ENCODE measurements around the gene LSM11.
"Not testable (repeated sequence)": the region's sequence is repeated elsewhere in the genome, so short reads cannot be mapped to it uniquely, and the experiment has no call there.

Gene LSM11

GRCh38 chr5:157743163-157744050, at the start of gene LSM11:
Gene LSM11 (plus strand): TSS chr5:157743712. CDS start chr5:157743751, 39 bp downstream.
- DNase-seq, result peak; percentile 100

GRCh38 chr5:157693816-157694215, 49.7 kb upstream of the LSM11 start:
- not testable (repeated sequence) for DNase-seq

DNA sequence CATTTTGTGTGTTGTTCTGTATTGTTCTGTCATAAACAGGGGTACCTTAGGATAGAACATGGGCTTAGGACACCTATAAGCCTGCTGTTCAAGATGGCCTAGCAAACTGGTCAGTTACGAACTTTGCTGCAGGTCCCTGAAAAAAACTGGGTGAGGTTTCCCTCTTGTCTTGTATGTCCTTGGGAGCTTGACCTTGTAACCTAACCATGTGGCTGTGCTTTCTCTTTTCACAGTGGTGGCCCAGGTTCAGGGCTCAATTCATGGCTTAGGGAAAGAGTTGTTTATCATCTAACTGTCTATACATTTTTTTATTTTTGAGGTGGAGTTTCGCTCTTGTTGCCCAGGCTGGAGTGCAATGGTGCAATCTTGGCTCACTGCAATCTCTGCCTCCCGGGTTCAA, 47.4 kb upstream of the LSM11 start:
- DNase-seq, result not testable (repeated sequence)

- not testable (repeated sequence) for DNase-seq
These were observed 44.8 kb upstream of the LSM11 start for GRCh38 chr5:157698674-157699073.

GRCh38 chr5:157703736-157704135, 39.8 kb upstream of the LSM11 start:
- DNase-seq, result no peak

DNA sequence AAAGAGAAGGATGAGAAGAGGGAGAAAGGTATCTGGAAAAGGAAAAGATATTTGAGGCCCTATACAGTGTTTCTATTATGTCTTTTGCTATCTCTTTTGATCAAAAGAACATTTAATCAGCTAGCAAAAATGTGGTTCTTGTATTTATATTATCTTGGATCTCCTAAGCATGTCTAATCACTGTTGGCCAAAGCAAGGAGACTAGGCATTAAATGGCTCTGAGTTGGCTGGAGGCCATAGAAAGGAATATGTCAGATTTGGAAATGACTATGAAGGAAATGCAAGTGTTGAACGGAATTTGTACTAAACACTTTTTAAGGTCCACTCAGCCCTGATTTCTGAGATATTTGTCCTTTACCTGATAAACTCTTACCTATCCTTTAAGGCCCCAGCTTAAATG, 34.6 kb upstream of the LSM11 start:
- no peak for DNase-seq

DNA sequence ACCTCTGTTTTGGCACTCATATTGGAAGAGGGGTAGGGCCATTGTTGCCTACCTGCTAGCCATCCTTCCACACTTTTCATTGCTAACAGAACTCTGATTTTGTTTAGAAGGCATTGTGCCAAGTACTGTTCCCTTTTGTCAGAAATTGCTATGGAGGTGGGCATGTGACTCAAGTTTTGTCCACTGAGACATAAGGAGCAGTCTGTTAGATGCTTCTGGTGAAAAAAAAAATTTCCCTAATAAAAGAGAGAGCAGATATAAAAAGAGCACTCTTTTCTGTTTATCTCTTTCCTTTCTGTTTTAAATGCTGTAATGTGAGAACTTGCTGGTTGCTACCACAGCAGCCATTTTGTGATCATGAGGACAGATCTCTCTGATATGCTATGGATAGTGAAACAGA, 34.2 kb upstream of the LSM11 start:
- no peak for DNase-seq

DNA sequence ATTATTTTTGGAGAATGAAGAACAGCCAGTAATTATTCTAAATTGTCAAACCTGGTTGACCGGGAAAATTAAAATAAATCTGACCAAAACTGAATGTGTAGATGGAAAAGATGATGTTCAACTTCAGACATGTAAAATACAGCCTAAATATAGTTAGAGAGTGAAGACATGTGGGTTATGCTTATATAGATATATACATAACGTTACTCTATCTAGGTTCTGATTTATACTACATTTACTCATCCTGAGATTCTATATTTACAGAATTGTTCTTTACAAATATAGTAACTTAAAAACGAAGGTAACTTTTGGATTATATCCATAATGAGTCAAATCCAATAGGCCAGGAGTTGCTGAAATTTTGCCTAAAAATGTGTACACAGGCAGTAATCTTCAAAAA, 33.1 kb upstream of the LSM11 start:
- DNase-seq, result no peak

DNA sequence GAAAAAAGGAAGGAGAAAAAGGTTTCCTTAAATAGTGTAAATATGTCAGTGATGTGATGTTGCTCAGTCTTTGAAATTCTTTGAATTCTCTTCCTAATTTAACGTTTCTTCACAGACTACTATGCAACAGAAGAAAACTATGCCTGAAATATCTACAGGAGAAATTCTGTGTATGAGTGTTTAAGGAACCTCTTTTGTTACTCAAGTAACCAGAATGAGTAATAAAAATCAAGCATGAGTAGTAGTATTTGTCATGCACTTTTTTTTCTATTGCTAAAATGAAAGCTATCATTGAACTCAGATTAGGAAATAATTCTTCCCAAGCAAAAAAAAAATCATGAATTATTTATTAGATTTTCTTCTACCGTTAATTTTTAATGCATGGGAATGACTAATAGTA, 32.6 kb upstream of the LSM11 start:
- DNase-seq, result no peak

DNA sequence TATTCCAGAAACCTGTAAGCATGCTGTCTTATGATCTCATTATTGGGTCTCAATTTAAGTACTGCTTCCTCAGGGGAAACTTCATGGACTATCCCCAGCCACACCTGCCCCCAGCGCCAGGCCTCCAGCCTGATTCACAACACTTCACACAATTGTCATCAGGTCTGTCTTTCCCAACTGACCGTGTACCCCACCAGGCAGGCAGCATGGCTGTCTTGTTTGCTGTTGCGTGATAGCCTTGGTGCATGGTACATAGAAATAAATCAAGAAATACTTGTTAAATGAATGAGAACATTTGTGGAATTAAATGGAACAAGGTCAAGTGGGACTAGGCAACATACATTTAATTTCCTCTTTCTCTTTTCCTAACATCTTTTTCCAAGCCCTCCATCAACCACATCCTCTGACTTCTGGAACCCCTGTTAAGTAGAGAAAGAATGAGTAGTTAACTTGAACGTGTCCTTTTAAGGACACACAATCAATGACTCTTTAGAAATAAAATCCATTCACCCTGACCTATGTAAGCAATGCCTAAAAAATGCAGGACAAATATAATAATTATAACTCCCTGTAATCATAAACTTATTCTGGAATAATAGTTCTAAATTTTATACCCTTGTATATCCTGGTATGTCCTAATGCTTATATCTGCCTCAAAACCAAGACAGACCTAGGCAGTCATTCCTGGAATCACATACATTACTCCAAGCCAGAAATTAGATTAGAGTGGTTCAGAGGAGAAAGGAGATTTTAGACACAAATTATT, 29.5 kb upstream of the LSM11 start:
- no peak for DNase-seq

DNA sequence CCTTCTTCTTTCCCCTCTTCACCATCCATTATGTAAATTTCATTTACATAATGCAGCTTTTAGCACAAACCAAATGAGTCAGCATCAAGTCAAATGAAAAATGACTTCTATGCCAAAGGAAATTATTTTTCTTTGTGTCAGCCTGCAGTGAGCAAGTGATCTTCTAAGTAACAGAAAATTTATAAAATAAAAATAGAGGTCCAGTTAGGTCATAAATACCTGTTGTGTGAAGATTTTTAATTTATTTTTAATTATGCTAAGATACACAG, 29.0 kb upstream of the LSM11 start:
- DNase-seq, result no peak

- peak; percentile 60 for DNase-seq
These were observed 25.0 kb upstream of the LSM11 start for GRCh38 chr5:157718519-157718918.

- no peak for DNase-seq
These were observed 24.3 kb upstream of the LSM11 start for GRCh38 chr5:157719245-157719644.

- DNase-seq, result no peak
These were observed 22.4 kb upstream of the LSM11 start for GRCh38 chr5:157721159-157721558.

DNA sequence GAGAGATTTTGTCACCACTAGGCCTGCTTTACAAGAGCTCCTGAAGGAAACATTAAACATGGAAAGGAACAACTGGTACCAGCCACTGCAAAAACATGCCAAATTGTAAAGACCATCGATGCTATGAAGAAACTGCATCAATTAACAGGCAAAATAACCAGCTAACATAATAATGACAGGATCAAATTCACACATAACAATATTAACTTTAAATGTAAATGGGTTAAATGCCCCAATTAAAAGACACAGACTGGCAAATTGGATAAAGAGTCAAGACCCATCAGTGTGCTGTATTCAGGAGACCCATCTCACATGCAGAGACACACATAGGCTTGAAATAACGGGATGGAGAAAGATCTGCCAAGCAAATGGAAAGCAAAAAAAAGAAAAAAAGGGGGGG, 20.6 kb upstream of the LSM11 start:
- not testable (repeated sequence) for DNase-seq

GRCh38 chr5:157726607-157727006, 16.9 kb upstream of the LSM11 start:
- DNase-seq, result not testable (repeated sequence)

- not testable (repeated sequence) for DNase-seq
These were observed 15.7 kb upstream of the LSM11 start for GRCh38 chr5:157727858-157728257.

DNA sequence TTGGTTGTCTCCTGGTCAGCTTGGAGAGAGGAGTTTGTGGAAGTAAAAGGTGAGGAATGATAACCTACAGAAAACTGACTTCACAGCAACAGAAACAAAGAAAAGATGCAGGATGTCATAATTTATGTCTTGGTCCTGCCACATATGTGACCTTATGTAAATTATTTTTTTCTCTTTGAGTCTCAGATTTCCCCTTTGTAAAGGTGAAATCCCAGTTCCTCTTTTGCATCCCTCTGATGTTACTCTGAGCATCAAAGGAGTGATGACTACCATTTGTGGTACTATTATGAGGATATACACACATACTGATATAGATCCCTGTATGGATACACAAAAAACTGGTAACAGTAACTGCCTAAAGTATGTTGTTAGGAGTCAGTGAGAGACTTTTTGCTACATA, 13.7 kb upstream of the LSM11 start:
- no peak for DNase-seq

DNA sequence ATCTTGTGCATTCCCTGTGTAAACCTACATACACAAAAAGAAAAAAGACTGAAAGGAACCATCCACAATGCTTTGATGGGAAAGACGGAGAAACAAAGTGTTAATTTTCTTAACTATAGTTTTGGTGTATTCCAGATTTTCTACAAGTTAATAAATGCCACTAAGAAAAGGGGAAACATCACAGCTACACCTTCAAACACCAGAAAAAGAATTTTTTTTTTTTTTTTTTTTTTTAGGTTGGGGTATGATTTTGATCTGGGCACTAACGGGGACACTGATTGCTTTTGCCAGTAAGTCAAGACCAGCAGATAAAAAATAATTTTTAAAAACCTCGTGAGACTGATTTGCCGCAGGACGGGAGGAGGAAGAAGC, 12.6 kb upstream of the LSM11 start:
- no peak for DNase-seq

DNA sequence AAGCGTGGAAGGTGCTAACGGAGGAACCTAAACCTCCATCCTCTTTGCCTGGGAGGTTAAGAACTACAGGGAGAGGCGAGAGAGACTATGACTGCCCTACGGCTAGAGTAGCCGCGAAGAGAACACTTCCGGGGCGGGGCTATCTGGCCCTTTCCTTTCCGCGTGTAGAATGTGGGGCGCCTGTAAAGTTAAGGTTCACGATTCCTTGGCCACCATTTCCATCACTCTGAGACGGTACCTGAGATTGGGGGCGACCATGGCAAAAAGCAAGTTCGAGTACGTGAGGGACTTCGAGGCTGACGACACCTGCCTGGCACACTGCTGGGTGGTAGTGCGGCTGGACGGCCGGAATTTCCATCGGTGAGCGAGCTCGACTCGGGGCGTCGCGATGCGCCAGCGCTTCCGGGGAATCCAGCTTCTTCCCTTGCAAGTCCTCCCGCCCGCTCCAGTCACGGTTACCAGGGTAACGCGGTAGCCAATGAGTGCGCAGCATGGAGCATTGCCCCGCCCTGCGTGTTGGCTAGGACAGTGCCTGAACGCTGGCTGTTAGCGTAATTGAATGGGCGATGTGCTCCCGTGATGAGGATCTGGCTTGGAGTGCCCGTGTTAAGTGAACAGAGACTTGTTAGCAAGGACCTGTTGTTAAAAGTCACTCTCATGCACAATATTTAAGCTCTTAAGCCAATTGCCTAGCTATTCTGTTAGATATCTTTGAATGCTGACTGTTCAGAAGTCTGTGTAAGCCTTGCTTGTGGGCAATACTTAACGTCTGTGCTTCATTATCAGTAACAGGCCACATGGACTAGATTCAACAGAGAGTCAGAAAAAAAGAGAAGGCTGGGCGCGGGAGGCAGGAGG, 12.0 kb upstream of the LSM11 start, which contains the start of gene THG1L:
Gene THG1L (plus strand): TSS at position 149 of the 858 bp plus-strand sequence. CDS start 21 bp downstream, at position 170.
- peak; percentile 100 for DNase-seq

- DNase-seq, result no peak
These were observed 11.4 kb upstream of the LSM11 start for GRCh38 chr5:157732130-157732514.

DNA sequence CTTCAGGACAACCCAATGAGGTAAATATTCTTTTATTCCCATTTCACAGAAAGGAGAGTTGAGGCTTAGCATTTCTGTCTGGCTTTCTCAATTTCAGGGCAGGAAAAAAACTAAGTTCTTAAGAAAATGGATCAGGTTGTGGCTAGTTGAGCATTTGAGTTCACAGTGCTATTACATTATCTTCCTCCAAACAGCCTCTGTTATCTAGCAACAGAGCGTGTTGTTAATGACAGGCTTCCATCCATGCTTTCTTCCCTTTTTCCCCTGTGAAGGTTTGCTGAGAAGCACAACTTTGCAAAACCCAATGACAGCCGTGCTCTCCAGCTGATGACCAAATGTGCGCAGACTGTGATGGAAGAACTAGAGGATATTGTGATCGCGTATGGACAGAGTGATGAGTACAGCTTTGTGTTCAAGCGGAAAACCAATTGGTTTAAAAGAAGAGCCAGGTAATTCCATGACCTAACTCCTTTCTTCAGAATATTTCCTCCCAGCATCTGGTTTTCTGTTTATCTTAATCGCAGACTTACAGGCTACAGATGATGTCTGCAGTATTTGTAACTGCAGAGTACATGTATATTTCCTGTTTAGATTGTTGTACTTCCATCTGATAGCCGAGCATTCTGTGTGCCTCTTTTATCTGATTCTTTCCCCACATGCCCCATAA, 10.8 kb upstream of the LSM11 start:
- no peak for DNase-seq

DNA sequence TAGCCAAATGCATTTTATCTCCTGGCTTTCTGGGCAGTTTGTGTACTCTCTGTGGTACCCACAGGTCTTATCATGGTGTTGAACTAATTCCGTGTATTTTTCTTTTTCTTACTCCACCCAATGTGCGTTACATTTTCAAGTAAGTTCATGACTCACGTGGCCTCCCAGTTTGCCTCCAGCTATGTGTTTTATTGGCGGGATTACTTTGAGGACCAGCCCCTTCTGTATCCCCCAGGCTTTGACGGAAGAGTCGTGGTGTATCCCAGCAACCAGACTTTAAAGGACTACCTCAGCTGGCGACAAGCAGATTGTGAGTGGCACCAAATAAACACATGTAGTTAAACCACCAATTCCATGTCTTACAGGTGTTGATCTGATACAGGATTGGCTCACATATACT, 9.1 kb upstream of the LSM11 start:
- no peak for DNase-seq
